NCI-H146 treated with DMSO at 0.1 percent for 48 hours (cell line): ENCODE measurements around the gene SLC24A4.

Experiments used
- DNase-seq: peaks from one replicate; lab custom pipeline; 2025; ENCODE audit not compliant: unreplicated experiment; lab: John Stamatoyannopoulos, UW

The SLC24A4 gene

GRCh38 chr14:92452471-92452870, 129.5 kb downstream of the SLC24A4 start:
- no peak for DNase-seq

DNA sequence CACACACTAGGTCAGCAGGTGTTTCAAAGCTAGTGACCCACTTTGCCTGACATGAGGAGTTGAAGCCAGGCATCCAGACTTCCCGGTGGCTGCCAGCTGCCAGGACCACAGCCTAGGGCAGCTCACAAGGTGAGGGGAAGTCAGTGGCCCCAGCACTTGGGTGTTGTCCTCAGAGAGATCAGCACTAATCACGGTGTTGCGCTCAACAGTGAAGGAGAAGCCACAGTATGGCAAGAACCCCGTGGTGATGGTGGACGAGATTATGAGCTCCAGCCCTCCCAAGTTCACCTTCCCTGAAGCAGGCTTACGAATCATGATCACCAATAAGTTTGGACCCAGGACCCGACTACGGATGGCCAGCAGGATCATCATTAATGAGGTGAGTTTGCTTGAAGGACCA, 130.7 kb downstream of the SLC24A4 start:
- DNase-seq = no peak

DNA sequence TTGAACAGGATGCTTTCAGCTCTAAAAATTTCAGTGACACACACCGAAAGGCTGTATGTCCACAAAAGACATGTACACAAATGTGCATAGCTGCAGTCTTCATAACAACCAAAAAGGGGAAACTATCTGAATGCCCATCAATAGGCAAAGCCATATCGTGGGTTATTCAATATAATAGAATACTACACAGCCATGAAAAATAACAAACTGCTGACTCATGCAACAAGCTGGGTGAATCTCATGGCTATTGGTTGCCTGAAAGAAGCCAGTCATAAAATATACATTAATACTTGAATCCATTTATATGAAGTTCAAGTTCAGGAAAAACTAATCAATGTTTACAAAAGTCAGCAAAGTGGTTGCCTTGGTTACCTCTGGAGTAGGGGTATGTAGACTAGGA, 132.3 kb downstream of the SLC24A4 start:
- no peak for DNase-seq

DNA sequence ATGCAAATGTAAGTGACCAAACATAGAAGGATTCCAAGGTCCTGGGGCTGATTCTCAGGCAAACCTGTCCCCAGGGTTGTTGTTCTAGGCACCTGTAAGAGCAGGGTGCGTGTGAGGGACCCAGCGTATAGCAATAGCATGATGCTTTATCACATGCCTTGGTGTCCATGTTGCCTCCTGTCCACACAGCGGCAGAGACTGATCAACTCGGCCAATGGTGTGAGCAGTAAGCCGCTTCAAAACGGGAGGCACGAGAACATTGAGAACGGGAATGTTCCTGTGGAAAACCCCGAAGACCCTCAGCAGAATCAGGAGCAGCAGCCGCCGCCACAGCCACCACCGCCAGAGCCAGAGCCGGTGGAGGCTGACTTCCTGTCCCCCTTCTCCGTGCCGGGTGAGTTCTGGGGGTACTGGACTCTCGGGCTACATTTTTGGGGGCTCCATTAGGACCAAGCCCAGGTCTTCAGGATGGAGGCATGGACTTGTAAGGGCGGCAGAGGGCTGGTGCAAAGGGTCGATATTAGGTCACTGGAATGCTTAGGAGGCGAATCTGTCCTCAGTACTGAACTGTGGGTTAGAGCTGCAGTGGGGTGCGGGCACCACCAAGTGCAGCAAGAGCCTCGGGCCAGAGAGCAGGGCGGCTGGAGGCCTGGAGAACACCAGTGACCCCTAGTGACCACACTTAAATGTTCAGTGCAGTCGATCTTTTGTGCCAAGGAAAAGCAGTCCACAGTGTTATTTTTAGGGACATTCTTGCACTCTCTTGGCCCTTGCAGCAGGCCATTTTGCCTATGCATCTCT, 133.4 kb downstream of the SLC24A4 start:
- no peak for DNase-seq

DNA sequence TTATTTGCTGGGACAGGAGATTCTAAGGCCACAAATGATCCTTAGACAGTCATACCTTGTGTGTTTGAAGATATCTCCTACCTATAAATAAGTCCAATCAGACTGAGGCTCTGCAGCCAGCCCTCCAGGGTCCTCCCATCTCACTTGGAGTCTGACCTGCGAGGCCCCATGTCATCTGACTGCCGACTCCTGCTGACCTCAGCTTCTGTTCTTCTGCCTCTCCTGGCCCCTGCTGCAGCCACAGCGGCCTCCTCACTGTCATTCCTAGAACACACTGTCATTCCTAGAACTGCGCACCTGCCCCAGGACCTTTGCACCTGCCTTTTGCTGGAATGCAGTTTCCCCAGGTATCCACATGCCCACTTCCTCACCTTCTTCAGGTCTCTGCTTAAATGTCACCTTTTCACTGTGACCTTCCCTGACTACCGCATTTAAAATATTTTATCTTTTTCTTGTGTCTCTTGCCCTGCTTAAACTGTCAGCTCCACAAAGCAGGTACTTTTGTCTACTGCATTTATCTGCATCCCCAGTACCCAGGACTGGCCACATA, 134.1 kb downstream of the SLC24A4 start:
- DNase-seq = no peak

- no peak for DNase-seq
Measured at GRCh38 chr14:92458136-92459029, 135.4 kb downstream of the SLC24A4 start.

GRCh38 chr14:92459030-92459949, 136.3 kb downstream of the SLC24A4 start:
- DNase-seq = no peak

- DNase-seq = no peak
Measured at GRCh38 chr14:92459950-92460421, 137.0 kb downstream of the SLC24A4 start.

DNA sequence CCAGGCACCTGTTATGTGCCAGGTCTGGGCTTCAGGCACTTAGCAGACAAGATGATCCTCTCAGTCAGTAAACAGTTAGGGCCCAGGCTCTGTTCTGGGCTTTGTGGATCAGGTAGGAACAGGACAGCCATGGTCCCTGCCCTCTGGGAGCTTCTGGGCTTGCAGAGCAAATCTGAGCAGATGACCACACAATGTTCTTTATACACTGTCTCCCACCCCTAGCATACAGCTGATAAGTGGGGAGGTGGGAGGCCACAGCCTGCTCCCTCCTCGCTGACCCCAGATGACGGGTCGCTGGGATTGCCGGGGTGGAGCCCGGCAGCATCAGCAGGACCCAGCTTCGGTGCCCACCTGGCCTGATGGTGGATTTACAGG, 137.6 kb downstream of the SLC24A4 start:
- no peak for DNase-seq

DNA sequence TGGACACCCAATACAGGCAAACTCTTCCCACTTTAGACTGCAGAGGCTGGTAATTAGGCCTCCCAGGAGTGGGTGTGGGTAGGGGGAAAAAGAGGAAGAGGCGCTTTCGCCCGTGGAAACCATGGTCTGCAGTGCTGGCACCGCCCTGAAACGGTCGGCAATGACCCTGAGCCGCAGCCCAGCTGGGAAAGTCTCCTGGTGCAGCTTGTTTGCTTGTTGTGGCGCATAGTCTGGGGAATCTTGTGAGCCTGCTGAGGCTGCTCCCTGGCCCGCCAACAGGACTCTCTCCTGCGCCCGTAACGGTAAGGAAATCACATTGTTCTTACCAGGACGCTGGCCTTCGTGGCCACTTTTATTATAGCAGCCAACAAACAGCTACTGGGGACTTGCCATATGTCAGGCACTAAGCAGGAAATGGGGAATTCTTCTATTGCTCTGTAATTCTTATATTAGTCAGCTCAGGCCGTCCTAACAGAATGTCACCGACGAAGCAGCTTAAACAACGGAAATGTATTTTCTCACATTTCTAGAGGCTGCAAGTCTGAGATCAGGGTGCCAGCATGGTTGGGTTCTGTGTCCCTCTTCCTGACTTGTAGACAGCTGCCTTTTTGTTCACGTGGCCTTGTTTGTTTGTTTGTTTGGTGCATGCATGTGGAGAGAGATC, 138.1 kb downstream of the SLC24A4 start:
- DNase-seq = no peak

- no peak for DNase-seq
Measured at GRCh38 chr14:92461891-92462290, 138.9 kb downstream of the SLC24A4 start.

GRCh38 chr14:92462568-92462967, 139.6 kb downstream of the SLC24A4 start:
- DNase-seq = no peak

GRCh38 chr14:92463141-92463540, 140.2 kb downstream of the SLC24A4 start:
- no peak for DNase-seq

- no peak for DNase-seq
Measured at GRCh38 chr14:92464156-92464555, 141.2 kb downstream of the SLC24A4 start.

- DNase-seq = no peak
Measured at GRCh38 chr14:92464716-92465115, 141.8 kb downstream of the SLC24A4 start.

- no peak for DNase-seq
Measured at GRCh38 chr14:92465353-92466055, 142.5 kb downstream of the SLC24A4 start.

DNA sequence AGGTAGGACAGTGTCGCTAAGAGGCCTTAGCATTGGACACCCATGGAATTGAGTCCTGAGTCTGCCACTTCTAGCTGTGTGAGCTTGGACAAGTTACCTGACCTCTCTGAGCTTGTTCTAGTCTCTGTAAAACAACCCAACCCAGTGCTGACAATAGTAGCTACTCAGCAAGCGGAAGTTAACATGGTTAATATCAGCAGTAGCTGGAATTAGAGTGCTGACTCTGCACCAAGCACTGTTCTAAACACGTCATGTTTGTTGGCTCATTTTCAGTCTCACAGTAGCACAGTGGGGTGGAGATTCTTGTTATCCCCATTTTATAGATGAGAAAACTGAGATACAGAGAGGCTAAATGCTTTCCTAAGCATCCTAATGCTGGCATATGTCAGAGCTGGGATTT, 143.1 kb downstream of the SLC24A4 start:
- DNase-seq = no peak

- no peak for DNase-seq
Measured at GRCh38 chr14:92469515-92469914, 146.6 kb downstream of the SLC24A4 start.

GRCh38 chr14:92470215-92470614, 147.2 kb downstream of the SLC24A4 start:
- no peak for DNase-seq

- DNase-seq = no peak
Measured at GRCh38 chr14:92470811-92471210, 147.8 kb downstream of the SLC24A4 start.
